ENCODE data around the gene NOXA1.

The NOXA1 gene

DNA sequence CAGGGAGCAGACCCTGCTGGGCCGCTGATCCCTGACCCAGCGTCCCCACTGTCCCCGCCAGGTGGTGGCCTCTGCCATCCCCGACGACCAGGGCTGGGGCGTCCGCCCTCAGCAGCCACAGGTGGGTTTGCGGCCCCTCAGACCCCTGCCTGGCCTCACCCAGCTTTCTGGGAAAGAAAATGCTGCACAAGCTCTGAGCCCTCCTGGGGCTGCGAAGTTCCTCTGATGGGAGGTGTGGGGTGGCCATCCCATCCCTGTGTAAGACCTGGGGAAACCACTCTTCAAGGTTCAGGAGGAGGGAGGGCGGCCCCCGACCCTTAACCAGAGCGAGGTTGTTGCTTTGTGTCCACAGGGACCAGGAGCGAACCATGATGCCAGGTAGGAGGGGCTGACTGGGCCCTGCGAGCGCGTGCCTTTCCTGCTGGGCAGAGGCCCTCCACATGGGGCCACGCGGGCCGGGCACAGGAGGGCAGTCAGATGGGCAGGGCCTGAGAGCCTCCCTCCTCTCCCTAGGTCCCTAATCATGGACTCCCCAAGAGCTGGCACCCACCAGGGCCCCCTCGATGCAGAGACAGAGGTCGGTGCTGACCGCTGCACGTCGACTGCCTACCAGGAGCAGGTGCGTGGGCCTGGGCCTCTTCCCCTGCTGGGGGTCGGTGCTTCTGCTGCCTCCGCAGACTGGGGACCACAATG is 7.7 kb downstream of the NOXA1 start:
- TF ChIP-seq, protein P1, sequence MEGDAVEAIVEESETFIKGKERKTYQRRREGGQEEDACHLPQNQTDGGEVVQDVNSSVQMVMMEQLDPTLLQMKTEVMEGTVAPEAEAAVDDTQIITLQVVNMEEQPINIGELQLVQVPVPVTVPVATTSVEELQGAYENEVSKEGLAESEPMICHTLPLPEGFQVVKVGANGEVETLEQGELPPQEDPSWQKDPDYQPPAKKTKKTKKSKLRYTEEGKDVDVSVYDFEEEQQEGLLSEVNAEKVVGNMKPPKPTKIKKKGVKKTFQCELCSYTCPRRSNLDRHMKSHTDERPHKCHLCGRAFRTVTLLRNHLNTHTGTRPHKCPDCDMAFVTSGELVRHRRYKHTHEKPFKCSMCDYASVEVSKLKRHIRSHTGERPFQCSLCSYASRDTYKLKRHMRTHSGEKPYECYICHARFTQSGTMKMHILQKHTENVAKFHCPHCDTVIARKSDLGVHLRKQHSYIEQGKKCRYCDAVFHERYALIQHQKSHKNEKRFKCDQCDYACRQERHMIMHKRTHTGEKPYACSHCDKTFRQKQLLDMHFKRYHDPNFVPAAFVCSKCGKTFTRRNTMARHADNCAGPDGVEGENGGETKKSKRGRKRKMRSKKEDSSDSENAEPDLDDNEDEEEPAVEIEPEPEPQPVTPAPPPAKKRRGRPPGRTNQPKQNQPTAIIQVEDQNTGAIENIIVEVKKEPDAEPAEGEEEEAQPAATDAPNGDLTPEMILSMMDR (conservative IDR thresholded peaks at IDR 0.05; ENCODE audit: low read depth, low read length) = no peak
- no peak for DNase-seq (ENCODE audit: low read depth)

DNA sequence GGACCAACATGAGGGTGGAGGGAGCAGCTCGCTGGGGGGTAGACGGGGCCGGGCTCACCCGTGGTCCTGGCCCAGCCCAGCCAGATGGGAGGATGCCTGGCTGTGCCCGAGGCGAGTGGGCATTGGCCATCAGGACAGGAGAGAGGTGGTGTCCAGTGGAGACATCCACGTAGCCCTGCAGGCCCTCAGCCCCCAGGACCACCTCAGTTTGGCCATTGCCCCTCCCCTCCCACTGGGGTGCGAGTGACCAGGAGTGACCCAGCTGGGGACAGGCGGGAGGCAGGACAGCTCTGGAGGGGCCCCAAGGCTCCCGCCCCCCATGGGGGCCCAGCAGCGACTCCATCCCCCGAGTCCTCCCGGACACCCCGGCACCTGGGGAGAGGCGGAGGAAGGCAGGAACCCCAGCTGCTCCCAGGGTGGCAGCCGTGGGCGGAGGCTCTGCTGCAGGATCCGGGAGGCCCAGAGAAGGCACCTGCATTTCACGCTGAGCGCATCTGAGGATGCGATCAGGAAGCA is 8.3 kb downstream of the NOXA1 start:
- TF ChIP-seq, protein P1 (conservative IDR thresholded peaks at IDR 0.05; ENCODE audit: low read depth, low read length) = no peak
- no peak for DNase-seq (ENCODE audit: low read depth)
- no peak overlapping the region for H3K4me3 ChIP-seq (ENCODE audit: low read length)

More for the DNA sequence above, 7.7 kb downstream of the NOXA1 start:
- no peak overlapping the region for H3K4me3 ChIP-seq (ENCODE audit: low read length)

GRCh38 chr9:137432687-137433348 is 9.6 kb downstream of the NOXA1 start:
- H3K4me3 ChIP-seq (ENCODE audit: low read length) = no peak overlapping the region
- DNase-seq (ENCODE audit: low read depth) = no peak
- TF ChIP-seq, protein P1 (conservative IDR thresholded peaks at IDR 0.05; ENCODE audit: low read depth, low read length) = no peak

GRCh38 chr9:137433349-137433915 is 10.2 kb downstream of the NOXA1 start:
- TF ChIP-seq, protein P1 (conservative IDR thresholded peaks at IDR 0.05; ENCODE audit: low read depth, low read length) = no peak
- no peak for DNase-seq (ENCODE audit: low read depth)
- H3K4me3 ChIP-seq (ENCODE audit: low read length) = no peak overlapping the region

GRCh38 chr9:137433916-137434431 is 10.8 kb downstream of the NOXA1 start:
- no peak overlapping the region for H3K4me3 ChIP-seq (ENCODE audit: low read length)
- no peak for DNase-seq (ENCODE audit: low read depth)
- TF ChIP-seq, protein P1 (conservative IDR thresholded peaks at IDR 0.05; ENCODE audit: low read depth, low read length) = no peak

DNA sequence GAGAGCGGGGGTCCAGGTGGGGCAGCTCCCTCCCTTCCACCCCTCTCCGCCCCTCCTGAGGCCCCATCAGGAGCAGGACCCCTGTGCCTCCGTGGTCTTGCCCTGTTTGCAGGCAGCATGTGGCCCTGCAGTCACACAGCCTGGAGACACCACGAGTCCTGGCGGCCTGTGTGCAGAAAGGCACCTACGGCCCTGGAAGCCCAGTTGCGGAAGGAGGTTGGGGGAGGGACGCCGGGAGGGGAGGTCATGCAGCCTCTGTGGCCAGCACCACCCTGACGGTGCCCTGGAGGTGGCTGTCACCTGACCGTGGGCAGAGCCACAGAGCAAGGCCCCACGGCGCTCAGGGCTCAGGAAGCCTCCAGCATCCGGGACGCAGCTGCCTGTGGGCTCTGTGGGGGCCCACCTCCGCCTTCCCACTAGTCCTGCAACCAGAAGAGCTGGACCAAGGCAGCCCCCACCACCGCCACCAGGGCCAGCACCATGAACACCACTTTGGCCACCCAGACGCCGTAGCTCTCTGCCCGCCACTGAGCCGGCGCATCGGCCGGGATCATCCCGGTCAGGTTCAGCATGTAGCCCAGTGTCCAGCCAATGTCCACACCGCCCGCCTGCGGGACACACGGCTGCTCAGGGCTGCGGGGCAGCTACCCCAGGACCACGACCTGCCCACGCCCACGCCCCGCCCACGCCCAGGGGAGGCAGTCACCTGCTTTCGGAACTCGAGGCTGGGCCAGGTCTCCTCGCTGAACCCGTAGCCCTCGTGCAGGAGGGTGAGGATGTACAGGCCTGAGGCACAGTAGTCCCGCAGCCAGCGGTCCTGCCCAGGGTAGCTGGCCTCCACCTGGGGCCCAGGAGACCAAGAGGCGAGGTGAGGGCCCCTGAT is 11.5 kb downstream of the NOXA1 start:
- TF ChIP-seq, protein P1 (conservative IDR thresholded peaks at IDR 0.05; ENCODE audit: low read depth, low read length) = no peak
- H3K4me3 ChIP-seq (ENCODE audit: low read length) = no peak overlapping the region
- DNase-seq (ENCODE audit: low read depth) = no peak
